Measurements from ENCODE around the gene HDAC9. TPM values are rescaled to one million over a fixed set of nuclear protein-coding genes. Genes with fewer than 3 reads are reported as not detected.

The HDAC9 gene
- total and polyA plus RNA-seq, 4 donors: 2.2 to 41.0 (median 4.1) TPM

GRCh38 chr7:18534481-18534880 is 38.9 kb downstream of the HDAC9 start:
- Histone ChIP-seq H3K9ac (ENCODE audit: insufficient read depth in 1 of 2, low read length in 2 of 2) (no peak overlapping the region), H3K4me3 (no peak overlapping the region), H3K27ac (ENCODE audit: low read depth in 1 of 2, low read length in 1 of 2) (no peak overlapping the region), H3K36me3 (ENCODE audit: control insufficient read depth in 4 of 4, insufficient read depth in 4 of 4, low read length in 4 of 4) (no peaks in the 10 kb centered on the region), H3K9me3 (ENCODE audit: control insufficient read depth in 4 of 4, insufficient read depth in 3 of 4, low read length in 3 of 4) (no peaks in the 10 kb centered on the region), H3K27me3 (ENCODE audit: control insufficient read depth in 3 of 3, insufficient read depth in 3 of 3, low read length in 2 of 3) (no peaks in the 10 kb centered on the region), H3K4me1 (ENCODE audit: control insufficient read depth in 5 of 5, insufficient read depth in 5 of 5, low read length in 5 of 5) (peaks cover 0 to 14% (median 0%) of the 10 kb centered on the region in 5 donors)
- DNase-seq (no peak), ATAC-seq (ENCODE audit: insufficient read depth, low FRiP score) (no peak)
- TF ChIP-seq, protein P1, sequence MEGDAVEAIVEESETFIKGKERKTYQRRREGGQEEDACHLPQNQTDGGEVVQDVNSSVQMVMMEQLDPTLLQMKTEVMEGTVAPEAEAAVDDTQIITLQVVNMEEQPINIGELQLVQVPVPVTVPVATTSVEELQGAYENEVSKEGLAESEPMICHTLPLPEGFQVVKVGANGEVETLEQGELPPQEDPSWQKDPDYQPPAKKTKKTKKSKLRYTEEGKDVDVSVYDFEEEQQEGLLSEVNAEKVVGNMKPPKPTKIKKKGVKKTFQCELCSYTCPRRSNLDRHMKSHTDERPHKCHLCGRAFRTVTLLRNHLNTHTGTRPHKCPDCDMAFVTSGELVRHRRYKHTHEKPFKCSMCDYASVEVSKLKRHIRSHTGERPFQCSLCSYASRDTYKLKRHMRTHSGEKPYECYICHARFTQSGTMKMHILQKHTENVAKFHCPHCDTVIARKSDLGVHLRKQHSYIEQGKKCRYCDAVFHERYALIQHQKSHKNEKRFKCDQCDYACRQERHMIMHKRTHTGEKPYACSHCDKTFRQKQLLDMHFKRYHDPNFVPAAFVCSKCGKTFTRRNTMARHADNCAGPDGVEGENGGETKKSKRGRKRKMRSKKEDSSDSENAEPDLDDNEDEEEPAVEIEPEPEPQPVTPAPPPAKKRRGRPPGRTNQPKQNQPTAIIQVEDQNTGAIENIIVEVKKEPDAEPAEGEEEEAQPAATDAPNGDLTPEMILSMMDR (IDR thresholded peaks at IDR 0.05; ENCODE audit: control extremely low read depth, extremely low read depth): no peak
- 70 to 85% methylated on average over 5 of the region's 5 CpGs for WGBS, 2 donors

- Histone ChIP-seq H3K36me3 (ENCODE audit: control insufficient read depth in 4 of 4, insufficient read depth in 4 of 4, low read length in 4 of 4) (no peaks in the 10 kb centered on the region), H3K4me1 (ENCODE audit: control insufficient read depth in 5 of 5, insufficient read depth in 5 of 5, low read length in 5 of 5) (peaks cover 0 to 14% (median 4%) of the 10 kb centered on the region in 5 donors), H3K27me3 (ENCODE audit: control insufficient read depth in 3 of 3, insufficient read depth in 3 of 3, low read length in 2 of 3) (no peaks in the 10 kb centered on the region), H3K9me3 (ENCODE audit: control insufficient read depth in 4 of 4, insufficient read depth in 3 of 4, low read length in 3 of 4) (no peaks in the 10 kb centered on the region), H3K27ac (ENCODE audit: low read depth in 1 of 2, low read length in 1 of 2) (no peak overlapping the region), H3K9ac (ENCODE audit: insufficient read depth in 1 of 2, low read length in 2 of 2) (no peak overlapping the region), H3K4me3 (no peak overlapping the region)
- no peak for ATAC-seq (ENCODE audit: insufficient read depth, low FRiP score)
- DNase-seq: no peak
- 80 to 84% methylated on average over 2 of the region's 2 CpGs for WGBS, 2 donors
- TF ChIP-seq, protein P1 (IDR thresholded peaks at IDR 0.05; ENCODE audit: control extremely low read depth, extremely low read depth): no peak
Measured at GRCh38 chr7:18535810-18536415, 40.4 kb downstream of the HDAC9 start.

GRCh38 chr7:18536486-18536885 is 40.9 kb downstream of the HDAC9 start:
- DNase-seq (no peak), ATAC-seq (ENCODE audit: insufficient read depth, low FRiP score) (no peak)
- Histone ChIP-seq H3K9me3 (ENCODE audit: control insufficient read depth in 4 of 4, insufficient read depth in 3 of 4, low read length in 3 of 4) (no peaks in the 10 kb centered on the region), H3K27me3 (ENCODE audit: control insufficient read depth in 3 of 3, insufficient read depth in 3 of 3, low read length in 2 of 3) (no peaks in the 10 kb centered on the region), H3K4me1 (ENCODE audit: control insufficient read depth in 5 of 5, insufficient read depth in 5 of 5, low read length in 5 of 5) (peaks cover 1 to 14% (median 5%) of the 10 kb centered on the region in 5 donors), H3K9ac (ENCODE audit: insufficient read depth in 1 of 2, low read length in 2 of 2) (no peak overlapping the region), H3K4me3 (no peak overlapping the region), H3K27ac (ENCODE audit: low read depth in 1 of 2, low read length in 1 of 2) (no peak overlapping the region), H3K36me3 (ENCODE audit: control insufficient read depth in 4 of 4, insufficient read depth in 4 of 4, low read length in 4 of 4) (no peaks in the 10 kb centered on the region)
- TF ChIP-seq, protein P1 (IDR thresholded peaks at IDR 0.05; ENCODE audit: control extremely low read depth, extremely low read depth): no peak
- 70 to 78% methylated on average over 1 of the region's 1 CpG for WGBS, 2 donors
